HEK293 (cell line): ENCODE measurements around the gene ADRA2B.

Experiments used
- CTCF ChIP-seq: fragments of 450-650 bp; formaldehyde crosslinking; IDR thresholded peaks from 2 replicates; pipeline ENCODE4 v1.5.1; 2016; ENCODE audit warnings: missing biosample characterization, missing genetic modification characterization
- ELK4 ChIP-seq: IDR thresholded peaks from 2 replicates; pipeline ENCODE4 v1.6.1; 2011; ENCODE audit warnings: mild to moderate bottlenecking, low read depth, low read length, borderline replicate concordance
- ZBTB7A ChIP-seq: fragments of 450-650 bp; formaldehyde crosslinking; IDR thresholded peaks from 2 replicates; pipeline ENCODE4 v1.5.1; 2016; ENCODE audit warnings: low read depth, missing biosample characterization, missing genetic modification characterization
- ZFP69B ChIP-seq: fragments of 450-650 bp; formaldehyde crosslinking; IDR thresholded peaks from 2 replicates; pipeline ENCODE4 v1.5.1; 2016; ENCODE audit warnings: missing biosample characterization, missing genetic modification characterization

- TF ChIP-seq ELK4 = no peak
- TF ChIP-seq ZBTB7A (tag by site-specific recombination) = no peak
- no peak for TF ChIP-seq ZFP69B (tag by site-specific recombination)
- no peak for TF ChIP-seq CTCF (tag by site-specific recombination)
Observed at GRCh38 chr2:96109361-96109680, 7.0 kb downstream of the ADRA2B start.
